Stimulated activated CD4-positive, alpha-beta T cell treated with anti-CD3 and anti-CD28 coated beads, TNF-alpha, amount 100 ng/mL, for 24 hours (primary cell): ENCODE results near the gene KCTD1.

Experiments used
- DNase-seq, 3 experiments: peaks; one replicate each; pipeline ENCODE4 v3.0.0-alpha.2; 2020; ENCODE audit warnings: low read depth in 3 of 3

Gene KCTD1

GRCh38 chr18:26482569-26482968 lies 65.8 kb downstream of the KCTD1 start:
- DNase-seq = no peak

- DNase-seq = no peak
Measured at GRCh38 chr18:26480897-26481795, 67.2 kb downstream of the KCTD1 start.

- no peak for DNase-seq
Measured at GRCh38 chr18:26479681-26480079, 68.7 kb downstream of the KCTD1 start.

- no peak for DNase-seq
Measured at GRCh38 chr18:26479065-26479680, 69.2 kb downstream of the KCTD1 start.

GRCh38 chr18:26477828-26478466 lies 70.4 kb downstream of the KCTD1 start:
- no peak for DNase-seq

GRCh38 chr18:26476697-26477096 lies 71.7 kb downstream of the KCTD1 start:
- DNase-seq = no peak

- DNase-seq = no peak
Measured at GRCh38 chr18:26474542-26474941, 73.8 kb downstream of the KCTD1 start.

- no peak for DNase-seq
Measured at GRCh38 chr18:26473672-26474071, 74.7 kb downstream of the KCTD1 start.

- no peak for DNase-seq
Measured at GRCh38 chr18:26471826-26472225, 76.5 kb downstream of the KCTD1 start.

- no peak for DNase-seq
Measured at GRCh38 chr18:26471027-26471426, 77.3 kb downstream of the KCTD1 start.

- DNase-seq = no peak
Measured at GRCh38 chr18:26470011-26470637, 78.2 kb downstream of the KCTD1 start.

- DNase-seq = no peak
Measured at GRCh38 chr18:26468931-26469340, 79.4 kb downstream of the KCTD1 start.

- DNase-seq = no peak
Measured at GRCh38 chr18:26466026-26466425, 82.3 kb downstream of the KCTD1 start.

GRCh38 chr18:26465431-26465830 lies 82.9 kb downstream of the KCTD1 start:
- no peak for DNase-seq

GRCh38 chr18:26464128-26465011 lies 84.0 kb downstream of the KCTD1 start:
- no peak for DNase-seq

GRCh38 chr18:26462355-26462754 lies 86.0 kb downstream of the KCTD1 start:
- no peak for DNase-seq

GRCh38 chr18:26461405-26461804 lies 86.9 kb downstream of the KCTD1 start:
- DNase-seq = no peak

- DNase-seq = no peak
Measured at GRCh38 chr18:26460449-26461091, 87.8 kb downstream of the KCTD1 start.

GRCh38 chr18:26459884-26460283 lies 88.5 kb downstream of the KCTD1 start:
- DNase-seq = no peak

GRCh38 chr18:26459340-26459739 lies 89.0 kb downstream of the KCTD1 start:
- DNase-seq = no peak
